HEK293 (cell line): Measurements from ENCODE around the gene CROCC.

Experiments used
- CTCF ChIA-PET: fragments of 350-600 bp; formaldehyde crosslinking; extraction: SDS; loops from one replicate; lab custom pipeline; 2021; ENCODE audit warnings: antibody characterized with exemption; lab: Yijun Ruan, JAX
- POLR2A ChIA-PET: fragments of 300-600 bp; formaldehyde crosslinking; extraction: SDS; loops from one replicate; lab custom pipeline; 2020; ENCODE audit warnings: antibody characterized with exemption, inconsistent platforms; lab: Yijun Ruan, JAX
- H3K27ac ChIP-seq: fragments of 200-500 bp; sonication (Bioruptor generic); 2 replicates; pipeline ENCODE4 v1.5.1; 2014; ENCODE audit warnings: low read depth, low read length, control low read depth, inconsistent platforms; ENCODE audit errors: extremely low read depth
- H3K36me3 ChIP-seq, 2 experiments: fragments of 200-500 bp in 1 of 2; sonication (Bioruptor generic) in 1 of 2; 1 replicate in 1 of 2; 2 replicates in 1 of 2; pipeline ENCODE4 v1.5.1; 2014 to 2017; ENCODE audit warnings: inconsistent platforms in 2 of 2, low read length in 2 of 2; ENCODE audit not compliant: control insufficient read depth in 2 of 2, insufficient read depth in 1 of 2
- H3K4me1 ChIP-seq: fragments of 200-500 bp; sonication (Bioruptor generic); 2 replicates; pipeline ENCODE4 v1.5.1; 2014; ENCODE audit warnings: mild to moderate bottlenecking, low read length, inconsistent platforms; ENCODE audit not compliant: control insufficient read depth, insufficient read depth
- H3K4me3 ChIP-seq: 2 replicates; pipeline ENCODE4 v1.5.1; 2011; ENCODE audit warnings: low read depth, mild to moderate bottlenecking, control low read depth, low read length, moderate library complexity
- H3K9me3 ChIP-seq: fragments of 200-500 bp; sonication (Bioruptor generic); 2 replicates; pipeline ENCODE4 v1.5.1; 2014; ENCODE audit warnings: low read depth, low read length, inconsistent platforms; ENCODE audit not compliant: control insufficient read depth, insufficient read depth
- EGR2 ChIP-seq: fragments of 450-650 bp; formaldehyde crosslinking; IDR thresholded peaks from 2 replicates; pipeline ENCODE4 v1.5.1; 2016; ENCODE audit warnings: low read depth, missing biosample characterization, missing genetic modification characterization
- HOXA7 ChIP-seq: sonication (generic); formaldehyde crosslinking; IDR thresholded peaks from 2 replicates; pipeline ENCODE4 v1.8.1; 2022; ENCODE audit warnings: missing genetic modification reagents, borderline replicate concordance
- KLF16 ChIP-seq: fragments of 450-650 bp; formaldehyde crosslinking; IDR thresholded peaks from 2 replicates; pipeline ENCODE4 v1.5.1; 2017; ENCODE audit warnings: missing biosample characterization, missing genetic modification characterization
- KLF7 ChIP-seq: fragments of 450-650 bp; formaldehyde crosslinking; IDR thresholded peaks from 2 replicates; pipeline ENCODE4 v1.5.1; 2016; ENCODE audit warnings: missing biosample characterization, missing genetic modification characterization, borderline replicate concordance
- MEIS1 ChIP-seq: sonication (generic); formaldehyde crosslinking; IDR thresholded peaks from 2 replicates; pipeline ENCODE4 v1.8.1; 2022; ENCODE audit warnings: missing genetic modification reagents, mild to moderate bottlenecking, borderline replicate concordance
- MYNN ChIP-seq: fragments of 450-650 bp; formaldehyde crosslinking; IDR thresholded peaks from 2 replicates; pipeline ENCODE4 v1.5.1; 2016; ENCODE audit warnings: missing biosample characterization, missing genetic modification characterization, borderline replicate concordance
- OSR2 ChIP-seq: fragments of 450-650 bp; formaldehyde crosslinking; IDR thresholded peaks from 2 replicates; pipeline ENCODE4 v1.5.1; 2016; ENCODE audit warnings: missing biosample characterization, missing genetic modification characterization
- PRDM2 ChIP-seq: fragments of 450-650 bp; formaldehyde crosslinking; IDR thresholded peaks from 2 replicates; pipeline ENCODE4 v1.5.1; 2016; ENCODE audit warnings: missing biosample characterization, missing genetic modification characterization, borderline replicate concordance
- SCRT1 ChIP-seq: fragments of 450-650 bp; formaldehyde crosslinking; IDR thresholded peaks from 2 replicates; pipeline ENCODE4 v1.5.1; 2016; ENCODE audit warnings: missing biosample characterization, missing genetic modification characterization, borderline replicate concordance
- SP3 ChIP-seq: fragments of 450-650 bp; formaldehyde crosslinking; IDR thresholded peaks from 2 replicates; pipeline ENCODE4 v1.5.1; 2016; ENCODE audit warnings: missing biosample characterization, missing genetic modification characterization
- TRIM28 ChIP-seq: IDR thresholded peaks from 2 replicates; pipeline ENCODE4 v1.6.1; 2011; ENCODE audit warnings: low read length, control low read depth, borderline replicate concordance
- YY2 ChIP-seq: fragments of 450-650 bp; formaldehyde crosslinking; IDR thresholded peaks from 2 replicates; pipeline ENCODE4 v1.5.1; 2016; ENCODE audit warnings: missing biosample characterization, missing genetic modification characterization
- ZBTB48 ChIP-seq: fragments of 450-650 bp; formaldehyde crosslinking; IDR thresholded peaks from 2 replicates; pipeline ENCODE4 v1.5.1; 2016; ENCODE audit warnings: missing biosample characterization, missing genetic modification characterization
- ZBTB7A ChIP-seq: fragments of 450-650 bp; formaldehyde crosslinking; IDR thresholded peaks from 2 replicates; pipeline ENCODE4 v1.5.1; 2016; ENCODE audit warnings: low read depth, missing biosample characterization, missing genetic modification characterization
- ZNF148 ChIP-seq: fragments of 450-650 bp; formaldehyde crosslinking; IDR thresholded peaks from 2 replicates; pipeline ENCODE4 v1.5.0; 2017; ENCODE audit warnings: missing biosample characterization, missing genetic modification characterization, borderline replicate concordance
- ZNF169 ChIP-seq: fragments of 450-650 bp; formaldehyde crosslinking; IDR thresholded peaks from 2 replicates; pipeline ENCODE4 v1.5.1; 2016; ENCODE audit warnings: missing biosample characterization, missing genetic modification characterization
- ZNF223 ChIP-seq: fragments of 450-650 bp; formaldehyde crosslinking; IDR thresholded peaks from 2 replicates; pipeline ENCODE4 v1.5.1; 2016; ENCODE audit warnings: missing biosample characterization, missing genetic modification characterization
- ZNF23 ChIP-seq: fragments of 450-650 bp; formaldehyde crosslinking; IDR thresholded peaks from 2 replicates; pipeline ENCODE4 v1.5.1; 2016; ENCODE audit warnings: missing biosample characterization, missing genetic modification characterization, borderline replicate concordance
- ZNF274 ChIP-seq, 2 experiments: fragments of 200-500 bp in 1 of 2; fragments of 450-650 bp in 1 of 2; sonication (Bioruptor generic) in 1 of 2; formaldehyde crosslinking in 1 of 2; IDR thresholded peaks; 2 replicates each; pipeline versions ENCODE4 v1.5.1 to v1.6.1; 2014 to 2016; ENCODE audit warnings: borderline replicate concordance in 1 of 2, inconsistent platforms in 1 of 2, low read length in 1 of 2, missing biosample characterization in 1 of 2, missing genetic modification characterization in 1 of 2
- ZNF311 ChIP-seq: fragments of 450-650 bp; formaldehyde crosslinking; IDR thresholded peaks from 2 replicates; pipeline ENCODE4 v1.5.1; 2017; ENCODE audit warnings: missing biosample characterization, missing genetic modification characterization, borderline replicate concordance
- ZNF473 ChIP-seq: fragments of 450-650 bp; formaldehyde crosslinking; IDR thresholded peaks from 2 replicates; pipeline ENCODE4 v1.5.1; 2017; ENCODE audit warnings: missing biosample characterization, missing genetic modification characterization
- ZNF580 ChIP-seq: fragments of 450-650 bp; formaldehyde crosslinking; IDR thresholded peaks from 2 replicates; pipeline ENCODE4 v1.5.1; 2016; ENCODE audit warnings: missing biosample characterization, missing genetic modification characterization
- ZNF670 ChIP-seq: fragments of 450-650 bp; formaldehyde crosslinking; IDR thresholded peaks from 2 replicates; pipeline ENCODE4 v1.5.1; 2016; ENCODE audit warnings: missing biosample characterization, missing genetic modification characterization, low read depth
- ZNF76 ChIP-seq: fragments of 450-650 bp; formaldehyde crosslinking; IDR thresholded peaks from 2 replicates; pipeline ENCODE4; 2016; ENCODE audit warnings: low read depth, missing biosample characterization, missing genetic modification characterization, borderline replicate concordance

The CROCC gene

GRCh38 chr1:17011439-17012307 is 89.9 kb downstream of the CROCC start, which contains the start of gene ATP13A2:
Gene ATP13A2 (minus strand): TSS chr1:17011928. CDS start chr1:17011738, 190 bp downstream.
- ChIA-PET POLR2A (interaction anchor here (0.7 to 1.0 kb wide), 4 partner anchors 9 to 47 kb away, joined by 3 to 5 read pairs (median 3); no protein-coding TSS in a partner anchor), CTCF (no interaction called here)
- Histone ChIP-seq H3K36me3 (peaks cover 0 to 3% of the 10 kb centered on the region in 2 experiments; a peak in 1 of 3 replicates), H3K9me3 (no peaks in the 10 kb centered on the region), H3K4me1 (peaks cover 2% of the 10 kb centered on the region; the same call in 1 of the 2 replicates), H3K27ac (peak within 1 kb of the TSS; percentile 62; the same call in 1 of the 2 replicates), H3K4me3 (peak within 1 kb of the TSS; percentile 77)
- TF ChIP-seq PRDM2 (tag by site-specific recombination) (no peak), HOXA7 (CRISPR knock-in tag) (no peak), ZNF274 (IDR thresholded peaks at IDR 0.05; ENCODE audit: low read length) (no peak), ZNF274 (tag by site-specific recombination; IDR thresholded peaks at IDR 0.05; ENCODE audit: borderline replicate concordance) (no peak), ZNF473 (tag by site-specific recombination) (no peak), MYNN (tag by site-specific recombination) (no peak), ZNF223 (tag by site-specific recombination) (no peak), ZBTB7A (tag by site-specific recombination) (peak; percentile 50; the same call in 1 of the 2 replicates), ZNF670 (tag by site-specific recombination) (no peak), ZNF23 (tag by site-specific recombination) (no peak), ZBTB48 (tag by site-specific recombination) (peak; percentile 94), OSR2 (tag by site-specific recombination) (no peak), YY2 (no peak; the same call in 1 of the 2 replicates), TRIM28 (peak; percentile 45; the same call in 1 of the 2 replicates), ZNF580 (tag by site-specific recombination) (no peak), KLF7 (tag by site-specific recombination) (peak; percentile 42; the same call in 1 of the 2 replicates), EGR2 (tag by site-specific recombination) (0 out of 2 replicates have a peak, but pooled peaks have one; percentile 27), SCRT1 (tag by site-specific recombination) (peak; percentile 67; the same call in 1 of the 2 replicates), ZNF311 (tag by site-specific recombination) (no peak), ZNF169 (tag by site-specific recombination) (no peak), ZNF76 (tag by site-specific recombination) (peak; percentile 89), ZNF148 (tag by site-specific recombination) (no peak), MEIS1 (CRISPR knock-in tag) (peak; percentile 35; the same call in 1 of the 2 replicates), SP3 (peak; percentile 82), KLF16 (tag by site-specific recombination) (peak; percentile 59)
